NB4 (cell line): ENCODE results near the gene MCRS1.

ENCODE experiments used
- POLR2A ChIP-seq: IDR thresholded peaks from 2 replicates; pipeline ENCODE4 v1.6.1; 2011; ENCODE audit warnings: mild to moderate bottlenecking; ENCODE audit not compliant: insufficient read length; ENCODE audit errors: extremely low read depth
- TF ChIP-seq, protein P1 (sequence below): IDR thresholded peaks from one replicate; pipeline ENCODE4 v1.5.1; 2012; ENCODE audit warnings: low read depth, low read length

DNA sequence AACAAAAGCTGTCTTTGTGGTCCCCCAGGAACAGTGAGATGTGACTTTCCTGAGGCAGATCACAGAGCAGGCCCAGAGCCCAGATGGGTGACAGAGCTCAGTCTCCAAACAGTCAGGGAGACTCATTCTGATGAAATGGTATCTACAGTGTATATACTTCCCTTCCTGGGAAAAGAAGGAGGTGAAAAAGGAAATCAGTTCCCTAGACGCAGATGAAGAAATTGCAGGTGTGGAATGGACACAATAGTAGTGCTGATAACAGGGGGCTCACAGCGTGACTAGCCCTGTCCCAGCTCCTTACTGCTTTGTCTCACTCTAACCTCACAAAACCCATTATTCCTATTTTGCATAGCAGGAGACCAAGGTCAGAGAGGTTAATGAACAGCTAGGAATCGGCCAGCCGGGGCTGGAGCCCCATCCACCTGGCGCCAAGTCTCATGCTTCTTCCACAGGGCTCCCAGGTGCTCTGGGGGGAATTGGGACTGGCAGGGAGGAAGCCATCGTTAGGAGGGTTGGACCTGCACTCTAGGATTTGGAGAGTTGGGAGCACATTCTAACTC, 17.2 kb downstream of the MCRS1 start:
- TF ChIP-seq POLR2A: no peak
- TF ChIP-seq, protein P1, sequence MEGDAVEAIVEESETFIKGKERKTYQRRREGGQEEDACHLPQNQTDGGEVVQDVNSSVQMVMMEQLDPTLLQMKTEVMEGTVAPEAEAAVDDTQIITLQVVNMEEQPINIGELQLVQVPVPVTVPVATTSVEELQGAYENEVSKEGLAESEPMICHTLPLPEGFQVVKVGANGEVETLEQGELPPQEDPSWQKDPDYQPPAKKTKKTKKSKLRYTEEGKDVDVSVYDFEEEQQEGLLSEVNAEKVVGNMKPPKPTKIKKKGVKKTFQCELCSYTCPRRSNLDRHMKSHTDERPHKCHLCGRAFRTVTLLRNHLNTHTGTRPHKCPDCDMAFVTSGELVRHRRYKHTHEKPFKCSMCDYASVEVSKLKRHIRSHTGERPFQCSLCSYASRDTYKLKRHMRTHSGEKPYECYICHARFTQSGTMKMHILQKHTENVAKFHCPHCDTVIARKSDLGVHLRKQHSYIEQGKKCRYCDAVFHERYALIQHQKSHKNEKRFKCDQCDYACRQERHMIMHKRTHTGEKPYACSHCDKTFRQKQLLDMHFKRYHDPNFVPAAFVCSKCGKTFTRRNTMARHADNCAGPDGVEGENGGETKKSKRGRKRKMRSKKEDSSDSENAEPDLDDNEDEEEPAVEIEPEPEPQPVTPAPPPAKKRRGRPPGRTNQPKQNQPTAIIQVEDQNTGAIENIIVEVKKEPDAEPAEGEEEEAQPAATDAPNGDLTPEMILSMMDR: no peak
